ENCODE data around the gene TCF25.

TCF25 gene

GRCh38 chr16:89880477-89881367, 7.3 kb downstream of the TCF25 start:
- DNase-seq (ENCODE audit: low read depth, low spot score): no peak
- in situ Hi-C loops (cut with HindIII; ENCODE audit: low sequenced_read_pairs): no loop called here
- no peak overlapping the region for H3K4me3 ChIP-seq (ENCODE audit: low read depth, low read length)
- TF ChIP-seq CTCF (IDR thresholded peaks at IDR 0.05; ENCODE audit: low read depth, low read length): no peak

- in situ Hi-C loops (cut with HindIII; ENCODE audit: low sequenced_read_pairs): no loop called here
- no peak for TF ChIP-seq CTCF (IDR thresholded peaks at IDR 0.05; ENCODE audit: low read depth, low read length)
- no peak overlapping the region for H3K4me3 ChIP-seq (ENCODE audit: low read depth, low read length)
- DNase-seq (ENCODE audit: low read depth, low spot score): no peak
These were observed 8.0 kb downstream of the TCF25 start for GRCh38 chr16:89881368-89881730.

GRCh38 chr16:89883346-89884040, 10.1 kb downstream of the TCF25 start:
- no peak for TF ChIP-seq CTCF (IDR thresholded peaks at IDR 0.05; ENCODE audit: low read depth, low read length)
- DNase-seq (ENCODE audit: low read depth, low spot score): no peak
- in situ Hi-C loops (cut with HindIII; ENCODE audit: low sequenced_read_pairs): no loop called here
- no peak overlapping the region for H3K4me3 ChIP-seq (ENCODE audit: low read depth, low read length)

GRCh38 chr16:89884041-89884421, 10.6 kb downstream of the TCF25 start:
- no peak for TF ChIP-seq CTCF (IDR thresholded peaks at IDR 0.05; ENCODE audit: low read depth, low read length)
- in situ Hi-C loops (cut with HindIII; ENCODE audit: low sequenced_read_pairs): no loop called here
- DNase-seq (ENCODE audit: low read depth, low spot score): no peak
- H3K4me3 ChIP-seq (ENCODE audit: low read depth, low read length): no peak overlapping the region

- H3K4me3 ChIP-seq (ENCODE audit: low read depth, low read length): no peak overlapping the region
- in situ Hi-C loops (cut with HindIII; ENCODE audit: low sequenced_read_pairs): no loop called here
- TF ChIP-seq CTCF (IDR thresholded peaks at IDR 0.05; ENCODE audit: low read depth, low read length): no peak
- no peak for DNase-seq (ENCODE audit: low read depth, low spot score)
These were observed 13.9 kb downstream of the TCF25 start for GRCh38 chr16:89887243-89887642.

- TF ChIP-seq CTCF (IDR thresholded peaks at IDR 0.05; ENCODE audit: low read depth, low read length): no peak
- in situ Hi-C loops (cut with HindIII; ENCODE audit: low sequenced_read_pairs): no loop called here
- no peak for DNase-seq (ENCODE audit: low read depth, low spot score)
- no peak overlapping the region for H3K4me3 ChIP-seq (ENCODE audit: low read depth, low read length)
These were observed 16.8 kb downstream of the TCF25 start for GRCh38 chr16:89890200-89890599.
